PC-9 (cell line): ENCODE results near the gene SYTL5.

Experiments
- CTCF ChIP-seq: fragments of 200-600 bp; sonication (generic); conservative IDR thresholded peaks from 2 replicates; pipeline ENCODE4 v1.6.1; 2017; ENCODE audit warnings: mixed run types, antibody characterized with exemption, mild to moderate bottlenecking, moderate library complexity
- EZH2 ChIP-seq: fragments of 200-600 bp; sonication (generic); IDR thresholded peaks from 2 replicates; pipeline ENCODE4 v1.8.0; 2017; ENCODE audit warnings: antibody characterized with exemption, low read depth

GRCh38 chrX:38102875-38103274 lies 96.5 kb downstream of the SYTL5 start:
- TF ChIP-seq CTCF, result no peak
- no peak for TF ChIP-seq EZH2
